SK-N-SH treated with all-trans-retinoic acid at 6 μM for 48 hours (cell line): Measurements from ENCODE around the gene ETFRF1.

Source experiments
- ARNTL ChIP-seq: fragments of 450-650 bp; formaldehyde crosslinking; IDR thresholded peaks from 2 replicates; pipeline ENCODE4 v1.5.0; 2020; ENCODE audit warnings: low read depth, mild to moderate bottlenecking, moderate library complexity, borderline replicate concordance
- BACH2 ChIP-seq: fragments of 250-450 bp; sonication (Bioruptor Pico); IDR thresholded peaks from 2 replicates; pipeline ENCODE4 v1.9.0; 2021; ENCODE audit warnings: mild to moderate bottlenecking, borderline replicate concordance

DNA sequence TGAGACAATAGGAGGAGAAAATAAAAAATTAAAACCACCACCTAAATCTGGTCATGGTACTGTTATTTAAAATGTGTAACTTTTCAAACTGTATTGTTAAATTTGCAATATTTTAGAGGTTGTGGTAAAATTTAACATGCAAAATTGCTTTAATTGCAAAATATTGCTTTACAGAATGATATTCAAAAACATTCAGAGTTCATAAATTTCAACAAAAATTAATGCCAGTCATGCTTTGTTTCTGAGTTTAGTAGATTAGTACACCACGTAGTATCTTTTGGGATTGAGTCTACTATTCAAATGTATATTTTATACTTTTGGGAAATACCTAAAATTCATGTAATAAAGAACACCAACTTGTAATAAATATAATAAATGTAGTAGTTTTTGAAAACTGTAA, 18.3 kb downstream of the ETFRF1 start:
- no peak for TF ChIP-seq BACH2
- no peak for TF ChIP-seq ARNTL (CRISPR knock-in tag)
